Stimulated activated CD8-positive, alpha-beta memory T cell treated with anti-CD3 and anti-CD28 coated beads, Interleukin-12 subunit alpha, Interleukin-12 subunit beta, amount 100 ng/mL, for 24 hours (primary cell): Measurements from ENCODE around the gene ADAP2.
A peak's percentile ranks its signal among the peaks of the same experiment; 100 is the strongest.
"Not testable (repeated sequence)": the region's sequence is repeated elsewhere in the genome, so short reads cannot be mapped to it uniquely, and the experiment has no call there.

Experiments
- DNase-seq: peaks from one replicate; pipeline ENCODE4 v3.0.0-alpha.2; 2020; ENCODE audit errors: extremely low read depth

The ADAP2 gene

GRCh38 chr17:30921544-30922196 lies at the start of gene ADAP2:
TSS of gene ADAP2 (plus strand) at chr17:30921945. CDS start at chr17:30922015, 70 bp downstream.
- DNase-seq: no peak

- no peak for DNase-seq
Measured at GRCh38 chr17:30886187-30886586, 35.6 kb upstream of the ADAP2 start.

GRCh38 chr17:30894236-30894635 lies 27.5 kb upstream of the ADAP2 start:
- no peak for DNase-seq

GRCh38 chr17:30897311-30897710 lies 24.4 kb upstream of the ADAP2 start:
- no peak for DNase-seq

- no peak for DNase-seq
Measured at GRCh38 chr17:30905742-30906100, 16.0 kb upstream of the ADAP2 start.

- peak; percentile 72 for DNase-seq
Measured at GRCh38 chr17:30906101-30906911, 15.4 kb upstream of the ADAP2 start, which contains the start of gene TEFM. TSS of gene TEFM (minus strand) at chr17:30906238. CDS start at chr17:30906198, 40 bp downstream.

- DNase-seq: no peak
Measured at GRCh38 chr17:30908717-30909420, 12.9 kb upstream of the ADAP2 start.

GRCh38 chr17:30910151-30910550 lies 11.6 kb upstream of the ADAP2 start:
- not testable (repeated sequence) for DNase-seq

GRCh38 chr17:30913955-30914354 lies 7.8 kb upstream of the ADAP2 start:
- DNase-seq: no peak

- DNase-seq: no peak
Measured at GRCh38 chr17:30915833-30916611, 5.7 kb upstream of the ADAP2 start.

- no peak for DNase-seq
Measured at GRCh38 chr17:30917050-30917449, 4.7 kb upstream of the ADAP2 start.

GRCh38 chr17:30920282-30920681 lies 1.5 kb upstream of the ADAP2 start:
- DNase-seq: no peak

- DNase-seq: no peak
Measured at GRCh38 chr17:30920683-30921543, 832 bp upstream of the ADAP2 start.

- no peak for DNase-seq
Measured at GRCh38 chr17:30922235-30923030, 688 bp downstream of the ADAP2 start.

- no peak for DNase-seq
Measured at GRCh38 chr17:30924341-30924740, 2.6 kb downstream of the ADAP2 start.

GRCh38 chr17:30926516-30926915 lies 4.8 kb downstream of the ADAP2 start:
- no peak for DNase-seq

- DNase-seq: no peak
Measured at GRCh38 chr17:30927756-30928155, 6.0 kb downstream of the ADAP2 start.

- DNase-seq: no peak
Measured at GRCh38 chr17:30928584-30928983, 6.8 kb downstream of the ADAP2 start.

- no peak for DNase-seq
Measured at GRCh38 chr17:30929081-30929633, 7.4 kb downstream of the ADAP2 start.

- not testable (repeated sequence) for DNase-seq
Measured at GRCh38 chr17:30929861-30930260, 8.1 kb downstream of the ADAP2 start.
